T-helper 1 cell treated with Interleukin-12 subunit alpha and Interleukin-12 subunit beta and Interleukin-4 antibody, amounts not matched to agents 30 μg/mL and 1 μg/mL, for 36 hours (primary cell): ENCODE data around the gene PLCZ1.
"Not testable (repeated sequence)": the region's sequence is repeated elsewhere in the genome, so short reads cannot be mapped to it uniquely, and the experiment has no call there.

Experiments used
- H3K27ac Mint-ChIP-seq: one replicate; pipeline ENCODE4 v1.8.0; 2021; ENCODE audit warnings: mild to moderate bottlenecking, mixed read lengths
- H3K27me3 Mint-ChIP-seq: one replicate; pipeline ENCODE4 v1.8.0; 2021; ENCODE audit warnings: low read depth, mixed read lengths
- H3K36me3 Mint-ChIP-seq: one replicate; pipeline ENCODE4 v1.8.0; 2021; ENCODE audit warnings: low read depth, mixed read lengths
- H3K4me1 Mint-ChIP-seq: one replicate; pipeline ENCODE4 v1.8.0; 2021; ENCODE audit warnings: low read depth, mixed read lengths
- H3K4me3 Mint-ChIP-seq: one replicate; pipeline ENCODE4 v1.8.0; 2021; ENCODE audit warnings: mild to moderate bottlenecking, moderate library complexity, mixed read lengths
- H3K9me3 Mint-ChIP-seq: one replicate; pipeline ENCODE4 v1.8.0; 2021; ENCODE audit warnings: mixed read lengths

PLCZ1 gene

GRCh38 chr12:18721452-18721851 lies 16.4 kb downstream of the PLCZ1 start:
- H3K27ac Mint-ChIP-seq = no peak overlapping the region
- no peaks in the 10 kb centered on the region for H3K9me3 Mint-ChIP-seq
- H3K4me3 Mint-ChIP-seq = no peak overlapping the region
- H3K36me3 Mint-ChIP-seq = no peaks in the 10 kb centered on the region
- H3K4me1 Mint-ChIP-seq = no peaks in the 10 kb centered on the region
- H3K27me3 Mint-ChIP-seq = no peaks in the 10 kb centered on the region

- no peaks in the 10 kb centered on the region for H3K27me3 Mint-ChIP-seq
- no peaks in the 10 kb centered on the region for H3K9me3 Mint-ChIP-seq
- no peak overlapping the region for H3K27ac Mint-ChIP-seq
- H3K4me1 Mint-ChIP-seq = no peaks in the 10 kb centered on the region
- no peak overlapping the region for H3K4me3 Mint-ChIP-seq
- no peaks in the 10 kb centered on the region for H3K36me3 Mint-ChIP-seq
Observed at GRCh38 chr12:18720690-18721089, 17.1 kb downstream of the PLCZ1 start.

- no peaks in the 10 kb centered on the region for H3K9me3 Mint-ChIP-seq
- no peaks in the 10 kb centered on the region for H3K4me1 Mint-ChIP-seq
Observed at GRCh38 chr12:18719922-18720510, 17.8 kb downstream of the PLCZ1 start.

GRCh38 chr12:18718462-18718861 lies 19.4 kb downstream of the PLCZ1 start:
- H3K4me1 Mint-ChIP-seq = no peaks in the 10 kb centered on the region
- H3K27ac Mint-ChIP-seq = no peak overlapping the region
- H3K27me3 Mint-ChIP-seq = no peaks in the 10 kb centered on the region
- H3K36me3 Mint-ChIP-seq = no peaks in the 10 kb centered on the region
- H3K4me3 Mint-ChIP-seq = no peak overlapping the region
- H3K9me3 Mint-ChIP-seq = peaks cover 8% of the 10 kb centered on the region

More at GRCh38 chr12:18719922-18720510, 17.8 kb downstream of the PLCZ1 start:
- no peaks in the 10 kb centered on the region for H3K27me3 Mint-ChIP-seq
- H3K36me3 Mint-ChIP-seq = no peaks in the 10 kb centered on the region
- no peak overlapping the region for H3K4me3 Mint-ChIP-seq
- H3K27ac Mint-ChIP-seq = no peak overlapping the region

GRCh38 chr12:18716236-18716635 lies 21.6 kb downstream of the PLCZ1 start:
- Mint-ChIP-seq H3K36me3 (no peaks in the 10 kb centered on the region), H3K4me3 (no peak overlapping the region), H3K27ac (no peak overlapping the region), H3K4me1 (no peaks in the 10 kb centered on the region), H3K27me3 (no peaks in the 10 kb centered on the region), H3K9me3 (peaks cover 8% of the 10 kb centered on the region)

GRCh38 chr12:18706798-18707197 lies 31.0 kb downstream of the PLCZ1 start:
- Mint-ChIP-seq H3K36me3 (no peaks in the 10 kb centered on the region), H3K27me3 (no peaks in the 10 kb centered on the region), H3K4me3 (no peak overlapping the region), H3K27ac (no peak overlapping the region), H3K9me3 (peaks cover 22% of the 10 kb centered on the region), H3K4me1 (no peaks in the 10 kb centered on the region)

GRCh38 chr12:18703911-18704310 lies 33.9 kb downstream of the PLCZ1 start:
- H3K9me3 Mint-ChIP-seq = peaks cover 12% of the 10 kb centered on the region
- H3K27me3 Mint-ChIP-seq = no peaks in the 10 kb centered on the region
- no peak overlapping the region for H3K4me3 Mint-ChIP-seq
- H3K27ac Mint-ChIP-seq = no peak overlapping the region
- no peaks in the 10 kb centered on the region for H3K4me1 Mint-ChIP-seq
- H3K36me3 Mint-ChIP-seq = no peaks in the 10 kb centered on the region

- Mint-ChIP-seq H3K36me3 (no peaks in the 10 kb centered on the region), H3K9me3 (peaks cover 12% of the 10 kb centered on the region), H3K27me3 (no peaks in the 10 kb centered on the region), H3K4me1 (no peaks in the 10 kb centered on the region), H3K27ac (no peak overlapping the region), H3K4me3 (no peak overlapping the region)
Observed at GRCh38 chr12:18703321-18703720, 34.5 kb downstream of the PLCZ1 start.

- Mint-ChIP-seq H3K36me3 (no peaks in the 10 kb centered on the region), H3K4me3 (no peak overlapping the region), H3K27ac (no peak overlapping the region), H3K4me1 (no peaks in the 10 kb centered on the region), H3K27me3 (no peaks in the 10 kb centered on the region), H3K9me3 (peaks cover 10% of the 10 kb centered on the region)
Observed at GRCh38 chr12:18700271-18700670, 37.5 kb downstream of the PLCZ1 start.

- Mint-ChIP-seq H3K36me3 (no peaks in the 10 kb centered on the region), H3K27me3 (no peaks in the 10 kb centered on the region), H3K27ac (no peak overlapping the region), H3K9me3 (peaks cover 12% of the 10 kb centered on the region), H3K4me3 (no peak overlapping the region), H3K4me1 (no peaks in the 10 kb centered on the region)
Observed at GRCh38 chr12:18696971-18697602, 40.7 kb downstream of the PLCZ1 start.

- H3K36me3 Mint-ChIP-seq, H3K4me1 Mint-ChIP-seq, H3K4me3 Mint-ChIP-seq, H3K27ac Mint-ChIP-seq, H3K27me3 Mint-ChIP-seq: not testable (repeated sequence)
- H3K9me3 Mint-ChIP-seq = peaks cover 23% of the 10 kb centered on the region
Observed at GRCh38 chr12:18693986-18694385, 43.8 kb downstream of the PLCZ1 start.

- no peaks in the 10 kb centered on the region for H3K27me3 Mint-ChIP-seq
- H3K36me3 Mint-ChIP-seq = no peaks in the 10 kb centered on the region
- H3K27ac Mint-ChIP-seq = no peak overlapping the region
- H3K4me1 Mint-ChIP-seq = no peaks in the 10 kb centered on the region
- no peak overlapping the region for H3K4me3 Mint-ChIP-seq
- peaks cover 19% of the 10 kb centered on the region for H3K9me3 Mint-ChIP-seq
Observed at GRCh38 chr12:18690653-18691052, 47.2 kb downstream of the PLCZ1 start.

- no peak overlapping the region for H3K4me3 Mint-ChIP-seq
- peaks cover 19% of the 10 kb centered on the region for H3K9me3 Mint-ChIP-seq
- H3K36me3 Mint-ChIP-seq = no peaks in the 10 kb centered on the region
- no peaks in the 10 kb centered on the region for H3K4me1 Mint-ChIP-seq
- H3K27ac Mint-ChIP-seq = no peak overlapping the region
- H3K27me3 Mint-ChIP-seq = no peaks in the 10 kb centered on the region
Observed at GRCh38 chr12:18689771-18690170, 48.0 kb downstream of the PLCZ1 start.

GRCh38 chr12:18684430-18684829 lies 53.4 kb downstream of the PLCZ1 start:
- Mint-ChIP-seq H3K36me3 (no peaks in the 10 kb centered on the region), H3K9me3 (no peaks in the 10 kb centered on the region), H3K27me3 (no peaks in the 10 kb centered on the region), H3K4me1 (no peaks in the 10 kb centered on the region), H3K27ac (no peak overlapping the region), H3K4me3 (no peak overlapping the region)

- no peaks in the 10 kb centered on the region for H3K27me3 Mint-ChIP-seq
- H3K9me3 Mint-ChIP-seq = no peaks in the 10 kb centered on the region
- no peaks in the 10 kb centered on the region for H3K36me3 Mint-ChIP-seq
- no peaks in the 10 kb centered on the region for H3K4me1 Mint-ChIP-seq
- H3K27ac Mint-ChIP-seq = no peak overlapping the region
- H3K4me3 Mint-ChIP-seq = no peak overlapping the region
Observed at GRCh38 chr12:18683327-18684013, 54.3 kb downstream of the PLCZ1 start.
